Measurements from ENCODE around the gene PBLD. TPM values are rescaled to one million over a fixed set of nuclear protein-coding genes. Genes with fewer than 3 reads are reported as not detected.

PBLD gene
- total and polyA plus RNA-seq, 9 of the 15 experiments (the other 6 are each of a cell fraction or from before 2014, with no cell fraction given) = 1.2 to 4.3 (median 2.5) TPM

DNA sequence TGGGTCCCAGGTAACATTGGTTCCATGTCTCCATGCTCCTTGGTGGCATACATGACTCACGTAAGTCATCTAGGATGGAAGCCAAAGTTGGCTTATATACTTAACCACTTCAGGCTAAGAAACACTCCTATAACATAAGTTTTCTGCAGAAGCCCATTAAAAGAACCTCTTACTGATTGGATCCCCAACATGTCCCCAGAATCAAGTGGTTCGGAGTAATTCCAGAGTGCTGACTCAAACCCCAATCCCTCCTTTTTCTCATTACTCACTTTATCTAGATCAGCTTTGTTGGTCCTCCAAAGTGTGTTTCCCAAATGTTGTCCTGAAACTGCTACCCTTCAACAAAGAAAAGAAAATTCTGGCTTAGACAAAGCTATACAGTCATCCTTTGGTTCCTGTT lies 90.7 kb downstream of the PBLD start:
- BruUV-seq (replicated peaks) = no TSS peak
- ATAC-seq = no peak
- no peak overlapping the region for H2AFZ ChIP-seq (ENCODE audit: low read depth, low read length)
- FAIRE-seq = no peak
- no peak overlapping the region for H3K4me2 ChIP-seq (ENCODE audit: insufficient read depth, low read length)
- ChIA-PET POLR2A (no interaction called here), CTCF (ENCODE audit: low intra/inter-chr PET ratio) (no interaction called here)
- WGBS (ENCODE audit: insufficient coverage, low coverage, missing lambda C conversion rate) = 5% methylated on average over 2 of the region's 2 CpGs
- no peak overlapping the region for H3K9ac ChIP-seq (ENCODE audit: insufficient read depth in 1 of 2, low read depth in 2 of 2, low read length in 2 of 2)
- DNase-seq (ENCODE audit: extremely low read depth in 1 of 4, low spot score in 3 of 4) = no peak
- H3K27me3 ChIP-seq (ENCODE audit: control insufficient read depth in 2 of 2, insufficient read depth in 2 of 2, low read length in 2 of 2) = peaks cover 13 to 47% of the 10 kb centered on the region in 2 experiments
- no peaks in the 10 kb centered on the region for H3K4me1 ChIP-seq (replicated peaks in 1 of 2; ENCODE audit: control insufficient read depth in 2 of 2, insufficient read depth in 2 of 2, low read length in 2 of 2)
- H3K79me2 ChIP-seq (ENCODE audit: control insufficient read depth, insufficient read depth, low read length) = no peaks in the 10 kb centered on the region
- no peaks in the 10 kb centered on the region for H3K9me3 ChIP-seq (replicated peaks; ENCODE audit: control insufficient read depth, insufficient read depth, low read depth, low read length)
- intact Hi-C loops (cut with micrococcal nuclease) = no loop called here
- H3K36me3 ChIP-seq (ENCODE audit: control insufficient read depth, insufficient read depth, low read length) = no peaks in the 10 kb centered on the region
- in situ Hi-C loops (cut with MboI) = no loop called here
- H3K4me3 ChIP-seq = no peak overlapping the region
- no peaks in the 10 kb centered on the region for H4K20me1 ChIP-seq (replicated peaks; ENCODE audit: control insufficient read depth, insufficient read depth, low read length)
- H3K9me1 ChIP-seq (ENCODE audit: control insufficient read depth, insufficient read depth, low read length) = no peaks in the 10 kb centered on the region
- no peak overlapping the region for H3K27ac ChIP-seq (ENCODE audit: extremely low read depth, low read depth, low read length)
- no peak for TF ChIP-seq ZNF707 (CRISPR knock-in tag; conservative IDR thresholded peaks at IDR 0.05)
- no peak for TF ChIP-seq CXXC5 (CRISPR knock-in tag; IDR thresholded peaks at IDR 0.05)
- TF ChIP-seq, protein P1, sequence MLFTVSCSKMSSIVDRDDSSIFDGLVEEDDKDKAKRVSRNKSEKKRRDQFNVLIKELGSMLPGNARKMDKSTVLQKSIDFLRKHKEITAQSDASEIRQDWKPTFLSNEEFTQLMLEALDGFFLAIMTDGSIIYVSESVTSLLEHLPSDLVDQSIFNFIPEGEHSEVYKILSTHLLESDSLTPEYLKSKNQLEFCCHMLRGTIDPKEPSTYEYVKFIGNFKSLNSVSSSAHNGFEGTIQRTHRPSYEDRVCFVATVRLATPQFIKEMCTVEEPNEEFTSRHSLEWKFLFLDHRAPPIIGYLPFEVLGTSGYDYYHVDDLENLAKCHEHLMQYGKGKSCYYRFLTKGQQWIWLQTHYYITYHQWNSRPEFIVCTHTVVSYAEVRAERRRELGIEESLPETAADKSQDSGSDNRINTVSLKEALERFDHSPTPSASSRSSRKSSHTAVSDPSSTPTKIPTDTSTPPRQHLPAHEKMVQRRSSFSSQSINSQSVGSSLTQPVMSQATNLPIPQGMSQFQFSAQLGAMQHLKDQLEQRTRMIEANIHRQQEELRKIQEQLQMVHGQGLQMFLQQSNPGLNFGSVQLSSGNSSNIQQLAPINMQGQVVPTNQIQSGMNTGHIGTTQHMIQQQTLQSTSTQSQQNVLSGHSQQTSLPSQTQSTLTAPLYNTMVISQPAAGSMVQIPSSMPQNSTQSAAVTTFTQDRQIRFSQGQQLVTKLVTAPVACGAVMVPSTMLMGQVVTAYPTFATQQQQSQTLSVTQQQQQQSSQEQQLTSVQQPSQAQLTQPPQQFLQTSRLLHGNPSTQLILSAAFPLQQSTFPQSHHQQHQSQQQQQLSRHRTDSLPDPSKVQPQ (CRISPR knock-in tag; IDR thresholded peaks at IDR 0.05; ENCODE audit: borderline replicate concordance) = no peak
- TF ChIP-seq BMI1 (IDR thresholded peaks at IDR 0.05; ENCODE audit: low read length) = no peak
- TF ChIP-seq POLR2G (IDR thresholded peaks at IDR 0.05; ENCODE audit: low read depth, low read length) = no peak
- TF ChIP-seq WHSC1 (IDR thresholded peaks at IDR 0.05; ENCODE audit: low read length) = no peak
- TF ChIP-seq LARP7 (IDR thresholded peaks at IDR 0.05) = no peak
- TF ChIP-seq ZNF23 (CRISPR knock-in tag; IDR thresholded peaks at IDR 0.05) = no peak
- TF ChIP-seq, protein P2, sequence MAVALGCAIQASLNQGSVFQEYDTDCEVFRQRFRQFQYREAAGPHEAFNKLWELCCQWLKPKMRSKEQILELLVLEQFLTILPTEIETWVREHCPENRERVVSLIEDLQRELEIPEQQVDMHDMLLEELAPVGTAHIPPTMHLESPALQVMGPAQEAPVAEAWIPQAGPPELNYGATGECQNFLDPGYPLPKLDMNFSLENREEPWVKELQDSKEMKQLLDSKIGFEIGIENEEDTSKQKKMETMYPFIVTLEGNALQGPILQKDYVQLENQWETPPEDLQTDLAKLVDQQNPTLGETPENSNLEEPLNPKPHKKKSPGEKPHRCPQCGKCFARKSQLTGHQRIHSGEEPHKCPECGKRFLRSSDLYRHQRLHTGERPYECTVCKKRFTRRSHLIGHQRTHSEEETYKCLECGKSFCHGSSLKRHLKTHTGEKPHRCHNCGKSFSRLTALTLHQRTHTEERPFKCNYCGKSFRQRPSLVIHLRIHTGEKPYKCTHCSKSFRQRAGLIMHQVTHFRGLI (CRISPR knock-in tag; IDR thresholded peaks at IDR 0.05) = no peak
- TF ChIP-seq, protein P3, sequence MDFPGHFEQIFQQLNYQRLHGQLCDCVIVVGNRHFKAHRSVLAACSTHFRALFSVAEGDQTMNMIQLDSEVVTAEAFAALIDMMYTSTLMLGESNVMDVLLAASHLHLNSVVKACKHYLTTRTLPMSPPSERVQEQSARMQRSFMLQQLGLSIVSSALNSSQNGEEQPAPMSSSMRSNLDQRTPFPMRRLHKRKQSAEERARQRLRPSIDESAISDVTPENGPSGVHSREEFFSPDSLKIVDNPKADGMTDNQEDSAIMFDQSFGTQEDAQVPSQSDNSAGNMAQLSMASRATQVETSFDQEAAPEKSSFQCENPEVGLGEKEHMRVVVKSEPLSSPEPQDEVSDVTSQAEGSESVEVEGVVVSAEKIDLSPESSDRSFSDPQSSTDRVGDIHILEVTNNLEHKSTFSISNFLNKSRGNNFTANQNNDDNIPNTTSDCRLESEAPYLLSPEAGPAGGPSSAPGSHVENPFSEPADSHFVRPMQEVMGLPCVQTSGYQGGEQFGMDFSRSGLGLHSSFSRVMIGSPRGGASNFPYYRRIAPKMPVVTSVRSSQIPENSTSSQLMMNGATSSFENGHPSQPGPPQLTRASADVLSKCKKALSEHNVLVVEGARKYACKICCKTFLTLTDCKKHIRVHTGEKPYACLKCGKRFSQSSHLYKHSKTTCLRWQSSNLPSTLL (IDR thresholded peaks at IDR 0.05) = no peak
- no peak for TF ChIP-seq TBL1XR1 (IDR thresholded peaks at IDR 0.05; ENCODE audit: low read length in 2 of 2)
- TF ChIP-seq HNRNPL (IDR thresholded peaks at IDR 0.05; ENCODE audit: low read depth, low read length) = no peak
- TF ChIP-seq ZBED1 (IDR thresholded peaks at IDR 0.05) = no peak
- TF ChIP-seq FOXK1 (CRISPR knock-in tag; IDR thresholded peaks at IDR 0.05; ENCODE audit: borderline replicate concordance) = no peak
